Iris pigment epithelial cell (primary cell): ENCODE results near the gene ZNF365.

Experiments
- DNase-seq: peaks from one replicate; pipeline ENCODE4 v3.0.0-alpha.2; 2011; ENCODE audit warnings: low read depth

The ZNF365 gene

DNA sequence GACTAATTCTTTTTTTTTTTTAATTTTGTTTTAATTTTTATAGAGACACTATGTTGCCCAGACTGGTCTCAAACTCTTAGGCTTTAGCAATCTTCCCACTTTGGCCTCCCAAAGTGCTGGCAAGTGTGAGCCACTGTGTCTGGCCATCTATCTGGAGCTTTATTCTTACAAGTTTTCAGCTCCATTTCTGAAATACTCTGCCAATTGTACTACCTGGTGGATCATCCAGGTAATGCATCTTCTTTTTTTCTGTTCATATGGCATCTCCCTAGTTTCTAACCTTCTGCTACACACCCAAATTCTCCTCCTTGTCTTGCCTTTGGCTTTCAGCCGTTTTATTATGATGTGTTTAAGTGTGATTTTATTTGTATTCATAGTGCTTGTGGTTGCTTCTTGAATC, 40.2 kb downstream of the ZNF365 start:
- no peak for DNase-seq

DNA sequence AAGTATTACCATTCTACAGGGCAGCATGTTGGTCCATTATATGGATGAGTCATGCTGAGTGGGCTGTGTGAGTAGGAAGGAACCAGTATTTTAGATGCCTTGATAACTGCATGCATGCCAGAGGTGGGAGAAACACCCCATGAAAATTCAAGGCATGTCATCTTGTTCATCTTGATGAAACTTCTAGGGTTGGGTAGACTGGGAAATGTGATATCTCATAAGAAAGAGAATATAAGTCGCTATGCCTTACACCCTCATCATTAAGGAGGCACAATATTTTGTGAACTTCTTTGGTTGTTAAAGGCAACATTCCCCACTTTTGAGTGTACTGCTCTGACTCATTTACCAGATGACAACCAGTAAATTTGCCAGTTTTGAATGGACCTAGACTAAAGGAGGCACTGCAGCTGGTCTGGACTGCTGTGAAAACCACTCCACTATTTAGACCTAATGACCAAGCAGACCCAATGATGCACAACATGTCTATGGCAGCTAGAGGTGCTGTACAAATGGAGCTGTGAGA, 48.0 kb downstream of the ZNF365 start:
- DNase-seq, result peak; percentile 63

- DNase-seq, result no peak
Measured at GRCh38 chr10:62424026-62424425, 49.9 kb downstream of the ZNF365 start.

- DNase-seq, result peak; percentile 34
Measured at GRCh38 chr10:62426086-62426485, 51.9 kb downstream of the ZNF365 start.

DNA sequence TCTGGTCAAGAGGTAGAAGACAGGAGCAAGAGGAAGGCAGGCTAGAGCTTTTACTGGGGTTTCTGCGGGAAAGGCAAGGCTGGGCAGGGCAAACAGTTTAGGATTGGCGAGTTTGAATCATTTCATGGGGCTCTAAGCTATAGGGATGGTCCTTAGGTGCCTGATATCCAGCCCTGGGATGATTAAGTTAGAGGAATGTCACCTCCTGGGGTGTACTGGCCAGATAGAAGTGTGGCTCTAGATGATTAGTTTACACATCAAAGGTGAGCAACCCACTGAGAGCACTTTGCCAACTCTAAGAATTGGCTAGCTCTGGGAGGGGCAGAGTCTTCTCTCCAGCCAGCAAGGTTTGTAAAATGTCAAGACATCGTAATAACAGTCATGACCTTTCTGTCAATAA, 52.4 kb downstream of the ZNF365 start:
- no peak for DNase-seq

GRCh38 chr10:62430881-62431280, 56.7 kb downstream of the ZNF365 start:
- DNase-seq, result no peak

DNA sequence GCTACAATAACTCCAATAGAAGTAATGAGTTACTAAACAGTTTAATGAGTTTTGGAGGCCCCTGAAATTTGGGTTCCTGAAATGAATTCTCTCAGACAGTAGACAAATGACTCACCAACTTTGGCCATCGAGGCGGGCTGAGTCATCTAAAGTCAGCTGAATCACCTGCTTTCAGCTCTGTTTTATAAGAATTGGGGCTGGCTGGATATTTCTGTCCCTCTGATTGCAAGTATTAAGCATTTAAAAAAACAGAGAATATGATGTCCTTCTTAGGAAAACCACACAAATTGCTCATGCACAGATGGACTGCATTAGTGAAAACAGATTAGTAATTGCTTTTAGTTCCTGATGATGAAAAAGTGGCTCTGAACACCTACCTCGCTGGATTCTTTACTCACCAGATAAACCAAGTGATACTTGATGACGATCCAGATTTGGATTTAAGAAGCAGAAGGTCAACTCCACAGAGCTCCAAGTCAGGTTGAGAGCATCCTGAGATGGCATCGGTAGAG, 59.1 kb downstream of the ZNF365 start:
- peak; percentile 94 for DNase-seq

DNA sequence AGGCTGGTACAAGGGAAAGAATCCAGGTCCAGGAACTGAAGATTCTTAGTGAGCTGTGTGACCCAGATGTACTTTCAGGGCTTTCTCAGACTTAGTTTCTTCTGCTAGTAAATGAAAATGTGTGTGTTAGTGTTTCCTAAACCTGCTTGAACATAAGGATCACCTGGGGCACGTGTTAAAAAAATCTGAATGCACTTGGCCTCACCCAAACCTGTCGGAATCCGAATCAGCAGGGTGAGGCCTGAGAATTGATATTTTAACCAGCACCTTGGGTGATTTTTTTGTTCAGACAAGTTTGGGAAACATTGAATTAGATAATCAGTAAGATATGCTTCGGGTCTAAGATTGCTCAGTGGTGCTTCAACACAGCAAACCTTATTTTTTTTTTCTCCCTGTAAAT, 59.7 kb downstream of the ZNF365 start:
- no peak for DNase-seq

DNA sequence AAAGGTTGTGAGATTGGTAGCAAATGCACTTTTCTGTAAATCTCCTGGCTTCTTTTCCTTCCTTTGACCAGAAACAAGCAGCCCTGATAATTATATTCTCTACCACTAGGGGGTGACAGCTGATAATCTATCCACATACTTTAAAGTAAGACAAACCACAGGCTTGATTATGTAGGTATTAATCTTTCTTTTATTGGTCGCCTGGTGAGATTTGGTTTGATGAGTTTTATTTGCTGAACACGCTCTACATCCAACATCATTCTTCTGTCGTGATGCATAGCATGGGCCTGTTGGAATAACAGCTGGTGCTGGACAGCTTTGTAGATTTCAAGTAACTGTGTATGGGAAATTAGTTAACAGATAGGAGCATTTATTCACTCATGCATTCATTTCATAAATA, 63.5 kb downstream of the ZNF365 start:
- DNase-seq, result peak; percentile 70

GRCh38 chr10:62442006-62442405, 67.8 kb downstream of the ZNF365 start:
- no peak for DNase-seq

- DNase-seq, result no peak
Measured at GRCh38 chr10:62442894-62443669, 68.9 kb downstream of the ZNF365 start.

GRCh38 chr10:62443866-62444265, 69.7 kb downstream of the ZNF365 start:
- peak; percentile 12 for DNase-seq

GRCh38 chr10:62446627-62447026, 72.5 kb downstream of the ZNF365 start:
- no peak for DNase-seq

DNA sequence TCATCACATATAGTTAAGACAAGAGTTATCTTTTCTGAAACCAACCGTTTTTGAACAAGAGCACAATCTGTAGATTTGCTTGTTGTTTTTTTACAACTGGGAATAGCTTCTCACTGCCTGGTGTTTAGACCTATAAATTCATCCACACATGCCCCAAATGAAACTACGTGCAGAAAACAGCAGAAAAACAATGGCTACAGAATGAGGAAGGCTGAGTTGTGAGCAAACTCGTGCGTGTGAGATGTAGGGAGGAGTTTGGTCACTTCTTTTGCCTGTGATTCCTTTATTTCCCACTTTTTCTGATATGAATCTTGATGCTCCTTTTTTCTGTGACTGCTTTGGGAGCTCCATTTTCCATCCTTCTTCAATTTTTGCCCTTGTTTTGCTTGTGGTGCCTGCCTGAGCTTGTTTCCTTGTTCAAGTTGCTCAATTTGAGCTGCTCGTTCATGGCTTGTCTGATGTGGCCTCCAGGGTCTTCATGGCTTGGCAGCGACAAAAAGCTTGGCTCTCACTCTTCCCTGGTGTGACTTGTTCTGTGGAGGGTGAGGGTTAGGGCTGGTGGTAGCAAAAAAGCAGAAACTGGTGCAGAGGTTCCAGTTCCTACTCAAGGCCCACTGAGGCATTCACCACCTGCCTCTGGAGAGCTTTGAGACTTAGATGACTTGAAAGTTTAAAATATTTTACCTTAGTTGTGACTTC, 76.9 kb downstream of the ZNF365 start:
- no peak for DNase-seq

DNA sequence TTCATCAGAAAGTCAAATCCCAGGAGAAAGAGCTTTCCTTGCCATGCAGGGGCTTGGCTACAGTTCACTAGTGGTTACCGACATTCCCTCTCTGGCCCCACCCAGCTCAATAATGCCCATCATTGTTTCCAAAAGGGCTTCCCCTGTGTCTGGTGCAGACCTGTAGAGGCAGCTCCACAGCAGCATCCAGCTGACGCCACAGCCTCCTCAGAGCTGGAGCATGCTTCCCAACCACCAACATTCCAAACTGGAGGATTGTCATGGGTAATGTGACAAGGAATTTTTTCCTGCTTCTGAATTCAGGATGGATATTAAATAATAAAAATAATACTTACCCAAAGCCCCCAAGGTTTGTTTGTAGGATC, 77.4 kb downstream of the ZNF365 start:
- DNase-seq, result no peak
